Lower leg skin (tissue), 4 donors: ENCODE measurements around the gene POT1. TPM values are rescaled to one million over a fixed set of nuclear protein-coding genes. Genes with fewer than 3 reads are reported as not detected.

Experiments
- DNase-seq, 2 donors: peaks; one replicate each; pipeline ENCODE4 v3.0.0-alpha.2; 2019; ENCODE audit warnings: low spot score in 2 of 2
- H3K4me3 ChIP-seq: fragments of 200-600 bp; sonication (generic); 2 replicates; pipeline ENCODE4 v1.5.1; 2017; ENCODE audit warnings: mild to moderate bottlenecking, low read depth; ENCODE audit not compliant: poor library complexity, severe bottlenecking
- CTCF ChIP-seq, 3 donors: fragments of 450-650 bp; IDR thresholded peaks; one replicate each; pipeline ENCODE4 v1.5.1; 2016; ENCODE audit warnings: antibody characterized with exemption in 3 of 3, mild to moderate bottlenecking in 3 of 3, moderate library complexity in 2 of 3
- POLR2A ChIP-seq, 2 donors: fragments of 450-650 bp; IDR thresholded peaks; one replicate each; pipeline ENCODE4 v1.6.1; 2016 to 2017; ENCODE audit warnings: antibody characterized with exemption in 2 of 2, mild to moderate bottlenecking in 1 of 2, moderate library complexity in 1 of 2
- WGBS, 2 donors: methylation state at CpG; one replicate each; pipeline ENCODE4 v1.1.5; 2018; 5-methylcytosine and 5-hydroxymethylcytosine counted together
- intact Hi-C: fragments of 100-400 bp; cut with DNase I; formaldehyde crosslinking; loops from one replicate; pipeline ENCODE4 v1.15.0; 2023; ENCODE audit warnings: low total_unique reads
- total RNA-seq, 4 donors: library from RNA; depleted of rRNA; stranded (reverse); fragments of >200 nt; gene quantifications; one replicate each; pipeline ENCODE4 v1.1.0, GENCODE V29; 2016

POT1 gene
- total RNA-seq, 4 donors from 2014 or later: 13.9 to 17.8 (median 14.9) TPM

- intact Hi-C loops: no loop called here
- no peak overlapping the region for H3K4me3 ChIP-seq
- TF ChIP-seq CTCF (IDR thresholded peaks at IDR 0.05) (no peak), POLR2A (IDR thresholded peaks at IDR 0.05) (no peak)
- no peak for DNase-seq
These were observed 5.2 kb upstream of the POT1 start for GRCh38 chr7:124934841-124935240.

GRCh38 chr7:124930655-124931597 lies 1.3 kb upstream of the POT1 start:
- intact Hi-C loops: no loop called here
- 81 to 82% methylated on average over 18 of the region's 18 CpGs for WGBS, 2 donors
- H3K4me3 ChIP-seq: no peak overlapping the region
- TF ChIP-seq POLR2A (IDR thresholded peaks at IDR 0.05) (no peak), CTCF (IDR thresholded peaks at IDR 0.05) (no peak)
- no peak for DNase-seq

GRCh38 chr7:124930173-124930623 lies 573 bp upstream of the POT1 start:
- intact Hi-C loops: no loop called here
- no peak for DNase-seq
- TF ChIP-seq CTCF (IDR thresholded peaks at IDR 0.05) (no peak), POLR2A (IDR thresholded peaks at IDR 0.05) (no peak)
- H3K4me3 ChIP-seq: no peak overlapping the region
- WGBS, 2 donors: 3% methylated on average over 1 of the region's 1 CpG

- DNase-seq: no peak
- H3K4me3 ChIP-seq: no peak overlapping the region
- intact Hi-C loops: no loop called here
- TF ChIP-seq CTCF (IDR thresholded peaks at IDR 0.05) (no peak), POLR2A (IDR thresholded peaks at IDR 0.05) (no peak)
These were observed 4.7 kb downstream of the POT1 start for GRCh38 chr7:124924906-124925305.

- TF ChIP-seq CTCF (IDR thresholded peaks at IDR 0.05) (no peak), POLR2A (IDR thresholded peaks at IDR 0.05) (no peak)
- DNase-seq: no peak
- H3K4me3 ChIP-seq: no peak overlapping the region
- intact Hi-C loops: no loop called here
These were observed 7.4 kb downstream of the POT1 start for GRCh38 chr7:124922200-124922599.
